Neuronal stem cell (in vitro differentiated cells): ENCODE results near the gene HYAL1.
A peak's percentile ranks its signal among the peaks of the same experiment; 100 is the strongest.

Experiments used
- DNase-seq: peaks from one replicate; pipeline ENCODE4 v3.0.0-alpha.2; 2013; ENCODE audit warnings: low spot score
- H2AFZ ChIP-seq: one replicate; pipeline ENCODE4 v1.6.1; 2013; ENCODE audit warnings: mild to moderate bottlenecking, low read length, inconsistent platforms
- H2AK5ac ChIP-seq: 2 replicates; pipeline ENCODE4 v1.6.1; 2013; ENCODE audit warnings: low read depth, mild to moderate bottlenecking, inconsistent platforms, low read length, moderate library complexity, mixed read lengths
- H2BK120ac ChIP-seq: 2 replicates; pipeline ENCODE4 v1.6.1; 2013; ENCODE audit warnings: low read depth, mild to moderate bottlenecking, inconsistent platforms, low read length, moderate library complexity, mixed read lengths
- H2BK12ac ChIP-seq: one replicate; pipeline ENCODE4 v1.6.1; 2013; ENCODE audit warnings: low read length, inconsistent platforms
- H2BK15ac ChIP-seq: 2 replicates; pipeline ENCODE4 v1.6.1; 2013; ENCODE audit warnings: mild to moderate bottlenecking, low read length, inconsistent platforms, mixed read lengths
- H2BK5ac ChIP-seq: one replicate; pipeline ENCODE4 v1.6.1; 2013; ENCODE audit warnings: inconsistent platforms, mild to moderate bottlenecking, low read length, moderate library complexity
- H3K14ac ChIP-seq: one replicate; pipeline ENCODE4 v1.6.1; 2013; ENCODE audit warnings: low read length, inconsistent platforms
- H3K18ac ChIP-seq: 2 replicates; pipeline ENCODE4 v1.6.1; 2013; ENCODE audit warnings: low read length, inconsistent platforms
- H3K23ac ChIP-seq: 2 replicates; pipeline ENCODE4 v1.6.1; 2013; ENCODE audit warnings: low read depth, mild to moderate bottlenecking, mixed read lengths, low read length, inconsistent platforms; ENCODE audit not compliant: poor library complexity
- H3K27ac ChIP-seq: replicated peaks from 3 replicates; pipeline ENCODE4 v1.5.1; 2013; ENCODE audit warnings: low read length, inconsistent platforms
- H3K27me3 ChIP-seq, 3 experiments: 2 replicates each; pipeline ENCODE4 v1.6.1; 2013; ENCODE audit warnings: low read length in 3 of 3, mild to moderate bottlenecking in 2 of 3, inconsistent platforms in 1 of 3, low read depth in 1 of 3, mixed read lengths in 1 of 3, moderate library complexity in 1 of 3; ENCODE audit not compliant: control insufficient read depth in 3 of 3, insufficient read depth in 3 of 3
- H3K36me3 ChIP-seq, 2 donors: replicated peaks in 1 of 2; 2 replicates each; pipeline ENCODE4 v1.6.1; 2013; ENCODE audit warnings: low read length in 2 of 2; ENCODE audit not compliant: control insufficient read depth in 2 of 2, insufficient read depth in 2 of 2
- H3K4ac ChIP-seq: 2 replicates; pipeline ENCODE4 v1.6.1; 2013; ENCODE audit warnings: inconsistent platforms, mild to moderate bottlenecking, low read length, moderate library complexity
- H3K4me1 ChIP-seq, 2 donors: 1 replicate in 1 of 2; 2 replicates in 1 of 2; pipeline ENCODE4 v1.6.1; 2013; ENCODE audit warnings: low read length in 2 of 2, low read depth in 1 of 2; ENCODE audit not compliant: control insufficient read depth in 2 of 2, insufficient read depth in 1 of 2
- H3K4me2 ChIP-seq: one replicate; pipeline ENCODE4 v1.6.1; 2013; ENCODE audit warnings: mild to moderate bottlenecking, low read length, inconsistent platforms; ENCODE audit not compliant: insufficient read depth, poor library complexity, severe bottlenecking
- H3K4me3 ChIP-seq, 2 donors: 2 replicates each; pipeline ENCODE4 v1.5.1; 2013; ENCODE audit warnings: low read length in 2 of 2, mild to moderate bottlenecking in 2 of 2, inconsistent platforms in 1 of 2, moderate library complexity in 1 of 2
- H3K79me1 ChIP-seq: one replicate; pipeline ENCODE4 v1.6.1; 2013; ENCODE audit warnings: low read depth, mild to moderate bottlenecking, inconsistent platforms, low read length, moderate library complexity
- H3K9ac ChIP-seq: one replicate; pipeline ENCODE4 v1.6.1; 2013; ENCODE audit warnings: mild to moderate bottlenecking, low read depth, low read length, inconsistent platforms; ENCODE audit not compliant: poor library complexity
- H3K9me3 ChIP-seq, 2 donors: replicated peaks in 1 of 2; 2 replicates each; pipeline versions ENCODE3 to v1.6.1; 2013; ENCODE audit warnings: low read length in 2 of 2, mild to moderate bottlenecking in 2 of 2, inconsistent platforms in 1 of 2, low read depth in 1 of 2, mixed read lengths in 1 of 2, moderate library complexity in 1 of 2; ENCODE audit not compliant: control insufficient read depth in 2 of 2, insufficient read depth in 1 of 2
- H4K8ac ChIP-seq: one replicate; pipeline ENCODE4 v1.6.1; 2013; ENCODE audit warnings: low read depth, mild to moderate bottlenecking, inconsistent platforms, low read length, moderate library complexity
- H4K91ac ChIP-seq: one replicate; pipeline ENCODE4 v1.6.1; 2013; ENCODE audit warnings: low read length, low read depth, mild to moderate bottlenecking, inconsistent platforms; ENCODE audit not compliant: poor library complexity
- WGBS, 2 donors: extraction: QIAGEN DNeasy Blood & Tissue Kit; methylation state at CpG; one replicate each; pipeline ENCODE4 v1.1.7; 2013; ENCODE audit warnings: missing lambda C conversion rate in 2 of 2, mixed read lengths in 1 of 2; ENCODE audit not compliant: insufficient read length in 2 of 2, insufficient replicate concordance in 1 of 2; ENCODE audit errors: extremely low coverage in 2 of 2; 5-methylcytosine and 5-hydroxymethylcytosine counted together

The HYAL1 gene

DNA sequence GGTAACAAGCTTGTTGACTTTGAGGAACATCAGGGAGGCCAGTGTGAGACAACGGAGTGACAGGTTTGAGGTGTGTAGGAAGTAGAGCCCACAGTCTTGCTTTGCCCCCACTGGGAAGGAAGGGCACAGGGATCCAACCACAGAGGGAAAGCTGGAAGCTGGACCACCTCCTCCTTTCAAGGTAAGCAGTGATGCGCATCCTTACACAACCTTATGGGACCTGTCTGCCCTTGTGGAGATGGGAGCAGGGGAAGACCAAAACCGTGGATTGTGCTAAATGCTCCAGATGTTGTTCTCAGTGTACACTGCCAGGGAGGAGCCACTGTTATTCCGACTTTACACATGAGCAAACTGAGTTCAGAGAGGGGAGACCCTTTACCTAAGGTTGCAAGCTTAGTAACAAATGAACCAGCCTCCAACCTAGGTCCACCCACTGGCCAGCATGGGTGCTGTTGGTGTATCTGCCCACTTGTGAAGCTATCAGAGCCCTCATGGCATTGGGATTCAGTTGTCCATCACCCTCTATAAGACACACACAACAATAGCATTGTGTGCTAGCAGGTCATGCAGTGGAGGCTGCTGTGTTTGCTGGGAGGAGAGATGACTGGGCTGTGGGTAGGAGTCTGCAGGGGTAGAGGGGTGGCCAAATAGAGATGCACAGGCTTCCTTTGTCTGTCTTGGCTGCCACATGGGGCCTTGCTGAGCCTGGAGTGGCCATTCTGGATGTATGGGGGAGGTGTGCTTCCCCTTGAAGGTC lies 25.1 kb downstream of the HYAL1 start:
- H3K36me3 ChIP-seq = no peaks in the 10 kb centered on the region
- no peak overlapping the region for H3K9ac ChIP-seq
- H3K4me1 ChIP-seq = peaks cover 5 to 11% of the 10 kb centered on the region in 2 donors
- no peak overlapping the region for H3K27ac ChIP-seq
- H3K18ac ChIP-seq = peak overlapping the region; percentile 76
- H3K9me3 ChIP-seq = peaks cover 0 to 4% of the 10 kb centered on the region in 2 donors
- H3K23ac ChIP-seq = no peak overlapping the region
- WGBS, 2 donors = no CpG with 5 or more reads among the region's 4 CpGs
- H3K4ac ChIP-seq = peak overlapping the region; percentile 0
- H2BK12ac ChIP-seq = no peak overlapping the region
- H3K4me2 ChIP-seq = no peak overlapping the region
- DNase-seq = no peak
- H3K79me1 ChIP-seq = peaks cover 4% of the 10 kb centered on the region
- no peak overlapping the region for H2BK5ac ChIP-seq
- peak overlapping the region; percentile 73 for H2BK15ac ChIP-seq
- no peak overlapping the region for H2BK120ac ChIP-seq
- peak overlapping the region; percentile 68 for H2AFZ ChIP-seq
- peaks cover 9 to 38% (median 20%) of the 10 kb centered on the region in 3 experiments for H3K27me3 ChIP-seq
- H3K14ac ChIP-seq = no peak overlapping the region
- H3K4me3 ChIP-seq = no peak overlapping the region
- no peak overlapping the region for H4K91ac ChIP-seq
- no peak overlapping the region for H4K8ac ChIP-seq
- H2AK5ac ChIP-seq = peak overlapping the region; percentile 96

DNA sequence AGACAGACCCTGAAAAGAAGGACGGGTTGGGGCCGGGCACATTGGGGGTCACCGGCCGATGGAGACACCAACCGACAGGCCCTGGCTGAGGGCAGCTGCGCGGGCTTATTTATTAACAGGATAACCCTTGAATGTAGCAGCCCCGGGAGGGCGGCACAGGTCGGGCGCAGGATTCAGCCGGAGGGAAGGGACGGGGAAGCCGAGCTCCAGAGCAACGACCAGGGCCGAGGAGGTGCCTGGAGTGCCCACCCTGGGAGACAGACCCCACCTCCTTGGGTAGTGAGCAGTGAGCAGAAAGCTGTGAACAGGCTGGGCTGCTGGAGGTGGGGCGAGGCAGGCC lies 26.6 kb downstream of the HYAL1 start:
- Histone ChIP-seq H2BK120ac (no peak overlapping the region), H3K4me1 (peaks cover 9 to 13% of the 10 kb centered on the region in 2 donors), H4K91ac (no peak overlapping the region)

DNA sequence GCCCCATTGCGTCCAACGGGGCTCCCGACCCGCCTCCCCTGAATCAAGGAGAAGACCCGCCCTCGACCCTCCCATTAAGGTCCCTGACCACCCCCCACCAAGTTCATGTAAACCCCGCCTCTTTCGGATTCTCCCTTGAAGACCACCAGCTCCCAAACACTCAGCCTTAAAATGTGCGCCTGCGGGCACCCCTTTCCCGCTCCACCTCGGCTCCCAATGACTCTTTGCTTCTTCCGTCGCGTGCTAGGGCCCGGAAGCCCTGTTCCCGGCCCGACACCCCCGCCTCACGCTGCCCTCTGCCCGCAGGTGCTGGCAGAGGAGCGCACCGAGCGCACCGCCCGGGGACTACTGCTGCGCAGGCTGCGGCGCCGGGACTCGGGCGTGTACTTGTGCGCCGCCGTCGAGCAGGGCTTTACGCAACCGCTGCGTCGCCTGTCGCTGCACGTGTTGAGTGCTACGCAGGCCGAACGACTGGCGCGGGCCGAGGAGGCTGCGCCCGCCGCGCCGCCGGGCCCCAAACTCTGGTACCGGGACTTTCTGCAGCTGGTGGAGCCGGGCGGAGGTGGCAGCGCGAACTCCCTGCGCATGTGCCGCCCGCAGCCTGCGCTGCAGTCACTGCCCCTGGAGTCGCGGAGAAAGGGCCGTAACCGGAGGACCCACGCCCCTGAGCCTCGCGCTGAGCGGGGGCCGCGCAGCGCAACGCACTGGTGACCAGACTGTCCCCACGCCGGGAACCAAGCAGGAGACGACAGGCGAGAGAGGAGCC lies 27.2 kb downstream of the HYAL1 start:
- Histone ChIP-seq H3K9ac (peak overlapping the region; percentile 44), H3K36me3 (no peaks in the 10 kb centered on the region), H2BK15ac (peak overlapping the region; percentile 99), H3K4me3 (no peak overlapping the region), H2BK120ac (peak overlapping the region; percentile 10), H2AFZ (peak overlapping the region; percentile 86), H3K4ac (no peak overlapping the region), H3K9me3 (peaks cover 0 to 4% of the 10 kb centered on the region in 2 donors), H3K14ac (peak overlapping the region; percentile 21), H3K23ac (no peak overlapping the region), H3K79me1 (peaks cover 4% of the 10 kb centered on the region), H3K18ac (peak overlapping the region; percentile 76), H4K8ac (no peak overlapping the region), H2BK5ac (peak overlapping the region; percentile 42), H2BK12ac (peak overlapping the region; percentile 58), H4K91ac (no peak overlapping the region), H3K4me1 (peaks cover 9 to 13% of the 10 kb centered on the region in 2 donors), H3K27me3 (peaks cover 9 to 41% (median 24%) of the 10 kb centered on the region in 3 experiments), H3K4me2 (peak overlapping the region; percentile 18), H3K27ac (no peak overlapping the region), H2AK5ac (peak overlapping the region; percentile 84)
- DNase-seq = no peak
- no CpG with 5 or more reads among the region's 79 CpGs for WGBS, 2 donors

More for the DNA sequence above, 26.6 kb downstream of the HYAL1 start:
- H3K23ac ChIP-seq = no peak overlapping the region
- no peak overlapping the region for H3K9ac ChIP-seq
- H3K14ac ChIP-seq = no peak overlapping the region
- no peak overlapping the region for H3K4ac ChIP-seq
- no peak overlapping the region for H2BK15ac ChIP-seq
- H3K27ac ChIP-seq = no peak overlapping the region
- WGBS, 2 donors = no CpG with 5 or more reads among the region's 17 CpGs
- peak overlapping the region; percentile 46 for H2BK12ac ChIP-seq
- H3K79me1 ChIP-seq = peaks cover 4% of the 10 kb centered on the region
- peak overlapping the region; percentile 84 for H2AK5ac ChIP-seq
- H3K18ac ChIP-seq = peak overlapping the region; percentile 52
- H3K27me3 ChIP-seq = peaks cover 9 to 41% (median 24%) of the 10 kb centered on the region in 3 experiments
- no peaks in the 10 kb centered on the region for H3K36me3 ChIP-seq
- H2BK5ac ChIP-seq = peak overlapping the region; percentile 29
- peaks cover 0 to 4% of the 10 kb centered on the region in 2 donors for H3K9me3 ChIP-seq
- H3K4me3 ChIP-seq = no peak overlapping the region
- no peak overlapping the region for H4K8ac ChIP-seq
- DNase-seq = no peak
- H2AFZ ChIP-seq = no peak overlapping the region
- no peak overlapping the region for H3K4me2 ChIP-seq
